ENCODE measurements around the gene PROK2. TPM values are rescaled to one million over a fixed set of nuclear protein-coding genes. Genes with fewer than 3 reads are reported as not detected.

The PROK2 gene
- total RNA-seq, 1 experiment from 2014 or later: 0.07 TPM

- no peak for DNase-seq (ENCODE audit: extremely low read depth, low read depth)
Measured at GRCh38 chr3:71751602-71752001, 33.3 kb downstream of the PROK2 start.

- no peak for DNase-seq (ENCODE audit: extremely low read depth, low read depth)
Measured at GRCh38 chr3:71744738-71745137, 40.2 kb downstream of the PROK2 start.

GRCh38 chr3:71742621-71743020, 42.3 kb downstream of the PROK2 start:
- DNase-seq (ENCODE audit: extremely low read depth, low read depth): no peak

GRCh38 chr3:71734881-71735280, 50.1 kb downstream of the PROK2 start:
- no peak for DNase-seq (ENCODE audit: extremely low read depth, low read depth)

DNA sequence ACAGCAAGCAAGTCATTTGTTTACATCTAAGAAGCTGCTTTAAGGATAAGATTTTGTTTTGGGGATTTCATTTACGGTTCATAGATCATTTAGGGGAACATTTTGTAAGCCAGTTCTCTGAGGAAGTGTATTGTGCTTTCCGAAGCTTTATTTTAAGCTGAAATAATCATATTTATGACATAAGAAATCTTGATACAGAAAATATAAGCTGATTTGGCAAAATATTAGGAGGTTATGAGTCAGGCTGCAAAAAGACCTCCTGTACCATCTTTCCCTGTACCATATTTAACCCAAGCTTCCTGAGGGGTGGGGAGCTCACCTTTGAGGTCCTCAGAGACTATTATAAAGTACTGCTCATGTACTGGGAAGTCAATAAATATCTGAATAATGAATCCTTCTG, 51.6 kb downstream of the PROK2 start:
- no peak for DNase-seq (ENCODE audit: extremely low read depth, low read depth)

DNA sequence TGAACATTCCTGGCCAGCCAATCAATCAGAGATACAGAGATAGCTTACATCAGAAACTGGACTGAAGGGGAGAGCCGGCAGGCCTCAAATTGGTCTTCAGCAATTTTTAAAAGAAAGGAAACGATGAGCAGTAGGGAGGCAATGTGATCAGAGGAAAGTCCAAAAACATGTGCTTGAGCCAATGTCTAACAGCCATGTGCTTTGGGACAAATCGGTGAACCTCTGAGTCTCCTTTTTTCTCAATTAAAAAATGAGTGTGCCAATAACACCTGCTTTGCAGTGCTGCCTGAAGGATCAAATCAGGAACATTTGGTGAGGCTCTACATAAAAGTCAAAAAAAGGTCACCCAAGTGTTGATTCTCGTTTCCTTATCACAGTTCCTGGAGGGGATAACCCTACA, 52.3 kb downstream of the PROK2 start:
- DNase-seq (ENCODE audit: extremely low read depth, low read depth): no peak

DNA sequence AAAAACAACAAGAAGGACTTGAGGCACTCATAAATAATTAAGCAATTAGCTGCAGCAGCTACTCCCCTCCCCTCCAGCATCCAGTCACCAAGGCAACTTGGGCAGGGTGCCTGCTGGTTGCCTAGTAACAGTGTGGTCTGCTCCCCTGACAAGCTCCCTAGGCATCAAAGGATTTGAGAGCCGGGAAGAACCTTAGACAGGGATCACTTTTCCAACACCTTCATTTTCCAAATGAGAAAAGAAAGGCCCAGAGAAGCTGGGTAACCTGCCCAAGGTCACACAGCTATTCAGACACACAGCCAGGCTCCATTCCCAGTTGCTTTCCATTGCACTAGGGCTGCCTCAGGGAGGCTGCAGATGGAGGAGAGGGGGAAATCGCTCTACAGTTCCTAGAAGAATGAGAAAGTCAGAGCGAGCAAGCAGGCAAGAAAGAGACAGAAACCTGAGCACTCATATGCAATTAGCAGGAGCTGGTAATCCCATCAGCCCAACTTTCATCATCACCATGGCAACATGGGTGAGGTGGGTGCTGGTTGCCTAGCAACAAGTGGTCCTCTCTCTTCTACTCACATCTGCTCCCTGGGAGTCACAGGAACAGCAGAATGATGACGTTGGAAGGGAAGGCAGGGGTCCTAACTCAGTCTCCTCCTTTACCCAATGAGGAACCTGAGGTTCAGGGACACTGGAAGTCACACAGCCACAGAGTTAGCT, 56.2 kb downstream of the PROK2 start:
- DNase-seq (ENCODE audit: extremely low read depth, low read depth): no peak

DNA sequence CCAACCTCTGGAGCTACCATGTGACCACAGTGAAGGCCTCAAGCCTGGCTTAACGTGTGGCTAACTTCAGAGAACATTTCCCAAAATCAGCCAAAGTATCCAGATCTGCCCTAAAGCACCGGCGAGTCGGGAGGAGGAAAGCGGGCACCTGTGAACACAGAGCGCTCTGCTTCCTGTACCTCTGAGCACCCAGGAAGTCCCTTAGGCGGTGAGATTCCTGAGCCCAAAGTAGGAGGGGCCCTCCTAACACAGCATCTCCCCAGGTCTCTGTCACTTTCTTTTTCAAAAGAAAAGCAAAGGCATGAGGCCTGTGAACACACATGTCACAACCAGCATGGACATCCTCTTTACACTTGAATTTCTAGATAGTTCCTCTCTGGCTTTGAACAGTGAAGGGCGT, 58.8 kb downstream of the PROK2 start:
- DNase-seq (ENCODE audit: extremely low read depth, low read depth): no peak

DNA sequence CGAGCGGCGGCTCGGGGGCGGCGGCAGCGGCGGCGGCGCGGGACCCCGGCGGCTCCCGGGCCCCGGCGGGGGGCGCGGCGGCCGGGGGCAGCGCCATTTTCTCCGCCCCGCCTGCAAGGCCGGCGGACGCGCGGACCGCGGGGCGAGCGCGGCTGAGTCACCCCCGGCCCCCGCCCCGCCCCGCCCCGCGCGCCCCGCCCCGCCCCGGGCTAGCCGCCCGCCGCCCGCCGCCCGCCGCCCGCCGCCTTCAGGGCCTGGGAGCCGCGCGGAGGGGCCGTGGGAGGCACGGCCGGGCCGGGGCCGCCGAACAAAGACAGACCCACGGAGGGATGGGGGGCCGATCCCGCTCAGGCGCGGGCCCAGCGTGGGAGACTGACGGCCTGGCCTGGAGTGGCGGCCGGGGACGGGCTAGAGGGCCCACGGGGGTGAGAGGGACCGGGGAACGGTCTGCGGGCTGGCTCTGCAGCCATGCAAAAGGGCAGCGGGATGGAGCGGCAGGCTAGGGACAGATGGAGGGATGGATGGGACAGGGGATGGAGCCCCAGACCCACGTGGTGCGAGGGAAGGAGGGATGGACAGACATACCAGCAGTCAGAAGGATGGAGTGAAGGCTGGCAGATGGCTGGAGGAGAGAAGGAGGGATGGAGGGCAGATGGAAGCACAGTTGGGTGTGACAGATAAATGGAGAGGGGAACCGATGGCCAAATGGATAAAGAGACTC, 59.5 kb downstream of the PROK2 start, which contains the start of gene EIF4E3:
Gene EIF4E3 (minus strand): TSS at position 132 of the 721 bp plus-strand sequence. CDS start 35 bp downstream, at position 97.
- peak; percentile 24 for DNase-seq (ENCODE audit: extremely low read depth, low read depth)

DNA sequence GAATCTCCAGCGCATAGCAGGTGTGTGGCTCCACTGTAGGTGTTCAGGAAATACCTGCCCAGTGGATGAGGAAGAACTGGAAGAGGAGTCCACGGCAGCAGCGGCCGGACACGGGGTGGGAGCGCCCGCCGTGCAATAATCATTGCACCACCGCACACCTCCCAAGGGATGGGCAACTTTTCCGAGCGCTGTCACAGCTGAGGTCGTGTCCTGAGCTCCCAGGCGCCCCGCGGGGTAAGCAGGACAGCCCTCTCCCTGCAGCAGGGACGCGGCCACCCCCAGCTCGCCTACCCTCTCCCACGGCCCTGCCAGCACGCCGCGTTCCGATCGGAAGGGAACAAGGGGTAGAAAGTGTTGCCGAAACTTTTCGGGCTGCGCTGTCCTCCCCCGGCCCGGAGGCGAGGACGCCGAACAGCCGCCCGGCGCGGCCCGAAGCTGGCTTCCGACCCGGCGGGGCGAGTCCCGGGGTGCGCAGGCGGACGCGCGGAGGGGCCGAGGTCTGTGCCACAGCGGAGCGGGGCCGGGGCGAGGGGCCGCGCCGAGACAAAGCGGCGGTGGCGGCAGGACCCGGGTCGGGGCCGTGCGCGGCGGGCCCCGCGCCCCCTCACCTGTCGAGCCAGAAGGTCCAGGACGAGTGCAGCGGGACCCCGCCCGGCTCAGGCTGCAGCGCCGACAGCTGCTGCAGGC, 60.2 kb downstream of the PROK2 start:
- no peak for DNase-seq (ENCODE audit: extremely low read depth, low read depth)

- no peak for DNase-seq (ENCODE audit: extremely low read depth, low read depth)
Measured at GRCh38 chr3:71724171-71724453, 60.8 kb downstream of the PROK2 start.

DNA sequence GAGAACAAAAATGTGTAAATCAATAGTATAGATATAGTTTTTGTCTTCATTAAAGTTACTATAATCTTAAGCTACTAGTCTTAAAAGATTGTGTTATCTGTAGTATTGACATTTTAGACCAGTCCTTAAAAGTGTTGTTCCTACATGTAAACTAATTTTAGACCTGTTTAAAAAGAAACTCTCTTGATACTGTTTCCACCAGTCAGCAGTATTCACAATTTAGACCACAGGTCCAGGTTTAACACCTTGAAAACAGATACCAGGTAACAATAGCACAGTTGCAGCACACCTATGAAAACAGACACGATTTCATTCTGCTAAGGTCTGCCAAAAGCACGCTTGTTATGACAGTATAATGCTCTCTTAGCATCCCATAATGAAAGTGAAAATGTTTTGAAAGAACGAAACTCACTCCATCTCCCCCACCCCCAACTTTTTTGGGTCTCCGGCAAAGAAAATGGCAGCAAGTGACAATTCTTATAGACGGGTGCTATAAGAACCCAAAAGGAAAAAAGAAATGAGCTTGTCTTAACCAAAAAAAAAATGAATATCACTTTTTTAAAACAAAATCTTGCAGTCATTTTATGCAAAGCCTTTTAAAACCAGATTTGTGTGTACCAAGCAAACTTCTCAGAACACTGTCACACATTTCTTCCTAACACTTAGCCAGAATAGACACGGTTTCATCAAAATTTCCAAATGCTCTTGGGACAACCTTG, 61.3 kb downstream of the PROK2 start:
- no peak for DNase-seq (ENCODE audit: extremely low read depth, low read depth)

DNA sequence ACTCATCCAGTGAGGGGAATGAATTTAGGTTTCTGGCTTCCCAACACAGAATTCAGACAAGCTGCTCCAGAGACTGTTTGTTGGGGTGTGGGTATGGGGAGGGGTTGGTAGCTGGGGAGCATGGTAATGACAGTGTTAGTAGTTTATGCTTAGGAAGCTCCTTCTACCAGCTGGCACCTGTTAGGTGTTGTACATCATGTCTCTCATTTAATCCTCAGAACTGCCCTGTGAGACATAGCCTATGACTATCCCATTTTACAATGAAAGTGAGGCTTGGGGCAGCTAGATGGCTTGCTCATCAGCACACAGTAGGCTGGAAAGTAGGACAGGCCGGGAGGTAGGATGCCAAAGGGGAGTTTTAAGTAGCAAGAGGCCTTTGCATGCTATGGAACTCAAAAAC, 62.3 kb downstream of the PROK2 start:
- DNase-seq (ENCODE audit: extremely low read depth, low read depth): no peak

Small RNA genes lying within 50 kb of the gene (small RNA-seq; reads per million reads assigned to genes)
- gene RN7SL271P: 0 reads per million in 2 experiments

Other genes starting within 250 kb of the PROK2 start
- 5.4 and 6.7 TPM in 2 replicates for gene FOXP1, start 201.4 kb downstream of the PROK2 start, total RNA-seq (2014; rRNA removed; shearing (Covaris generic))
- 3.9 and 4.3 TPM in 2 replicates for gene EIF4E3, start 59.7 kb downstream of the PROK2 start, total RNA-seq (2014; rRNA removed; shearing (Covaris generic))
- gene GPR27, start 31.3 kb downstream of the PROK2 start, total RNA-seq (2014; rRNA removed; shearing (Covaris generic)): 8.6 and 11.9 TPM in 2 replicates